IMR-90 (cell line): Measurements from ENCODE around the gene NDUFA1. TPM values are rescaled to one million over a fixed set of nuclear protein-coding genes. Genes with fewer than 3 reads are reported as not detected.
A peak's percentile ranks its signal among the peaks of the same experiment; 100 is the strongest.
"Not testable (repeated sequence)": the region's sequence is repeated elsewhere in the genome, so short reads cannot be mapped to it uniquely, and the experiment has no call there.

ENCODE experiments used
- ATAC-seq: fragments of 200-7000 bp; cut with Tn5 transposase; 2 replicates; pipeline ENCODE4 v1.9.1; 2020; ENCODE audit warnings: low read depth, mild to moderate bottlenecking, moderate library complexity
- BruUV-seq: library from RNA; stranded (reverse); fragments of 400-500 nt; replicated peaks from 2 replicates; lab custom pipeline; 2021; lab: Mats Ljungman, UMichigan
- CTCF ChIA-PET: fragments of 300-600 bp; formaldehyde crosslinking; extraction: SDS; loops from one replicate; lab custom pipeline; 2021; ENCODE audit warnings: antibody characterized with exemption; lab: Yijun Ruan, JAX
- POLR2A ChIA-PET: fragments of 300-600 bp; sonication (Branson Sonifier 250); formaldehyde crosslinking; loops from one replicate; lab custom pipeline; 2022; ENCODE audit warnings: antibody characterized with exemption; ENCODE audit not compliant: unreplicated experiment; lab: Charles Lee
- DNase-seq: peaks from one replicate; pipeline ENCODE4 v3.0.0; 2013
- H2AFZ ChIP-seq: replicated peaks from 2 replicates; pipeline ENCODE3; 2013; ENCODE audit warnings: low read length, mild to moderate bottlenecking; ENCODE audit not compliant: poor library complexity
- H2AK5ac ChIP-seq: 2 replicates; pipeline ENCODE4 v1.6.1; 2013; ENCODE audit warnings: low read depth, low read length, inconsistent platforms
- H2AK9ac ChIP-seq: replicated peaks from 2 replicates; pipeline ENCODE3; 2013; ENCODE audit warnings: mild to moderate bottlenecking, low read depth, low read length, moderate library complexity; ENCODE audit not compliant: poor library complexity
- H2BK120ac ChIP-seq: 2 replicates; pipeline ENCODE4 v1.6.1; 2013; ENCODE audit warnings: low read depth, low read length, inconsistent platforms
- H2BK15ac ChIP-seq: 3 replicates; pipeline ENCODE4 v1.6.1; 2013; ENCODE audit warnings: low read depth, low read length, inconsistent platforms
- H2BK20ac ChIP-seq: 2 replicates; pipeline ENCODE4 v1.6.1; 2013; ENCODE audit warnings: low read depth, mild to moderate bottlenecking, inconsistent platforms, low read length, moderate library complexity
- H2BK5ac ChIP-seq: 2 replicates; pipeline ENCODE4 v1.6.1; 2013; ENCODE audit warnings: mild to moderate bottlenecking, low read depth, low read length, inconsistent platforms; ENCODE audit not compliant: poor library complexity, severe bottlenecking
- H3K14ac ChIP-seq: replicated peaks from 2 replicates; pipeline ENCODE4 v1.6.1; 2013; ENCODE audit warnings: low read depth, low read length, inconsistent platforms
- H3K18ac ChIP-seq: 2 replicates; pipeline ENCODE4 v1.6.1; 2013; ENCODE audit warnings: low read depth, low read length, control low read depth
- H3K23ac ChIP-seq: 2 replicates; pipeline ENCODE4 v1.6.1; 2013; ENCODE audit warnings: low read depth, low read length, inconsistent platforms
- H3K27ac ChIP-seq: 2 replicates; pipeline ENCODE4 v1.5.1; 2013; ENCODE audit warnings: mild to moderate bottlenecking, control low read depth, low read length; ENCODE audit not compliant: insufficient read depth
- H3K27me3 ChIP-seq: 2 replicates; pipeline ENCODE4 v1.6.1; 2013; ENCODE audit warnings: low read length; ENCODE audit not compliant: control insufficient read depth, insufficient read depth
- H3K36me3 ChIP-seq: 2 replicates; pipeline ENCODE4 v1.6.1; 2013; ENCODE audit warnings: low read length, mixed read lengths; ENCODE audit not compliant: control insufficient read depth, insufficient read depth
- H3K4ac ChIP-seq: 2 replicates; pipeline ENCODE4 v1.6.1; 2013; ENCODE audit warnings: low read depth, low read length, inconsistent platforms
- H3K4me1 ChIP-seq: 2 replicates; pipeline ENCODE4 v1.6.1; 2013; ENCODE audit warnings: low read length, mixed read lengths; ENCODE audit not compliant: control insufficient read depth, insufficient read depth
- H3K4me2 ChIP-seq: 2 replicates; pipeline ENCODE4 v1.6.1; 2013; ENCODE audit warnings: low read depth, mild to moderate bottlenecking, control low read depth, low read length, moderate library complexity
- H3K4me3 ChIP-seq: 2 replicates; pipeline ENCODE4 v1.5.1; 2013; ENCODE audit warnings: low read depth, mild to moderate bottlenecking, control low read depth, low read length, moderate library complexity; ENCODE audit not compliant: insufficient read depth
- H3K56ac ChIP-seq: 2 replicates; pipeline ENCODE4 v1.6.1; 2013; ENCODE audit warnings: low read length, inconsistent platforms; ENCODE audit not compliant: insufficient read depth; ENCODE audit errors: extremely low read depth
- H3K79me1 ChIP-seq, 2 experiments: 2 replicates each; pipeline ENCODE4 v1.6.1; 2013; ENCODE audit warnings: low read length in 2 of 2, inconsistent platforms in 1 of 2, low read depth in 1 of 2
- H3K9ac ChIP-seq: 2 replicates; pipeline ENCODE4 v1.6.1; 2013; ENCODE audit warnings: low read depth, low read length, control low read depth
- H3K9me1 ChIP-seq: 2 replicates; pipeline ENCODE4 v1.6.1; 2013; ENCODE audit warnings: low read length, inconsistent platforms; ENCODE audit not compliant: insufficient read depth
- H3K9me3 ChIP-seq: 2 replicates; pipeline ENCODE4 v1.6.1; 2013; ENCODE audit warnings: low read length; ENCODE audit not compliant: control insufficient read depth, insufficient read depth
- H4K20me1 ChIP-seq: 2 replicates; pipeline ENCODE4 v1.6.1; 2013; ENCODE audit warnings: low read length, inconsistent platforms; ENCODE audit not compliant: insufficient read depth
- H4K5ac ChIP-seq: 2 replicates; pipeline ENCODE4 v1.6.1; 2013; ENCODE audit warnings: mild to moderate bottlenecking, low read depth, low read length, control low read depth
- H4K8ac ChIP-seq, 2 experiments: 2 replicates each; pipeline ENCODE4 v1.6.1; 2013; ENCODE audit warnings: low read depth in 2 of 2, low read length in 2 of 2, control low read depth in 1 of 2, inconsistent platforms in 1 of 2
- H4K91ac ChIP-seq: 2 replicates; pipeline ENCODE4 v1.6.1; 2013; ENCODE audit warnings: low read depth, low read length, inconsistent platforms; ENCODE audit not compliant: insufficient read depth
- BHLHE40 ChIP-seq: fragments of 150-350 bp; IDR thresholded peaks from 2 replicates; pipeline ENCODE4 v1.6.1; 2016; ENCODE audit warnings: mild to moderate bottlenecking, low read depth, low read length
- CEBPB ChIP-seq: IDR thresholded peaks from 2 replicates; pipeline ENCODE4 v1.6.1; 2012; ENCODE audit warnings: low read depth, low read length, improper control_type of control experiment
- CHD1 ChIP-seq: IDR thresholded peaks from 2 replicates; pipeline ENCODE4 v1.6.1; 2012; ENCODE audit warnings: low read depth, low read length, improper control_type of control experiment
- USF2 ChIP-seq: fragments of 150-350 bp; IDR thresholded peaks from 2 replicates; pipeline ENCODE4 v1.6.1; 2017; ENCODE audit warnings: mild to moderate bottlenecking, antibody characterized with exemption, low read length, low read depth
- WGBS, 2 experiments: methylation state at CpG; one replicate each; pipeline versions ENCODE4 v1.1.5 to v1.1.7; 2013; ENCODE audit warnings: missing lambda C conversion rate in 2 of 2; ENCODE audit not compliant: insufficient read length in 1 of 2; ENCODE audit errors: extremely low coverage in 2 of 2; 5-methylcytosine and 5-hydroxymethylcytosine counted together
- dilution Hi-C: fragments of 300-500 bp; cut with HindIII; formaldehyde crosslinking; loops from one replicate; pipeline ENCODE4 v1.14.3; 2018; ENCODE audit warnings: low sequenced_read_pairs; ENCODE audit not compliant: unreplicated experiment
- in situ Hi-C: fragments of 300-500 bp; cut with MboI; formaldehyde crosslinking; loops from 3 replicates; pipeline ENCODE4 v1.14.3; 2019; ENCODE audit warnings: low sequenced_read_pairs, inconsistent platforms, mixed read lengths
- intact Hi-C: fragments of 100-400 bp; cut with micrococcal nuclease; formaldehyde crosslinking; loops from 2 replicates; pipeline ENCODE4 v1.10.0; 2022
- polyA plus RNA-seq, 3 experiments: library from polyadenylated mRNA; depleted of rRNA; stranded (reverse); fragments of >200 nt; gene quantifications; 2 replicates each; pipeline ENCODE4 v1.2.3, GENCODE V29; 2012; ENCODE audit warnings: low replicate concordance in 1 of 3
- total RNA-seq: library from RNA; depleted of rRNA; stranded (reverse); fragments of >200 nt; gene quantifications from 2 replicates; pipeline ENCODE4 v1.2.3, GENCODE V29; 2012

NDUFA1 gene
- total and polyA plus RNA-seq, 2 of the 4 experiments (the other 2 are of a cell fraction): 12.5 to 90.1 TPM

GRCh38 chrX:119919835-119920585 is 48.4 kb downstream of the NDUFA1 start:
- no peak overlapping the region for H2AK5ac ChIP-seq
- no peak overlapping the region for H4K8ac ChIP-seq
- no peak overlapping the region for H3K9ac ChIP-seq
- no peak for TF ChIP-seq BHLHE40
- TF ChIP-seq CEBPB: peak; percentile 84
- no peak for TF ChIP-seq CHD1
- TF ChIP-seq USF2: no peak
- H3K79me1 ChIP-seq: no peaks in the 10 kb centered on the region
- no peaks in the 10 kb centered on the region for H3K27me3 ChIP-seq
- H4K5ac ChIP-seq: no peak overlapping the region
- no TSS peak for BruUV-seq
- H3K4ac ChIP-seq: no peak overlapping the region
- no peak overlapping the region for H3K18ac ChIP-seq
- H2BK15ac ChIP-seq: no peak overlapping the region
- H3K27ac ChIP-seq: no peak overlapping the region
- H3K4me1 ChIP-seq: no peaks in the 10 kb centered on the region
- no peak overlapping the region for H3K14ac ChIP-seq
- no peak overlapping the region for H2AFZ ChIP-seq
- intact Hi-C loops (no loop called here), dilution Hi-C loops (no loop called here), in situ Hi-C loops (no loop called here)
- H3K56ac ChIP-seq: no peak overlapping the region
- H3K9me3 ChIP-seq: no peaks in the 10 kb centered on the region
- DNase-seq (no peak), ATAC-seq (no peak)
- no peaks in the 10 kb centered on the region for H4K20me1 ChIP-seq
- CTCF ChIA-PET: no interaction called here
- H3K23ac ChIP-seq: no peak overlapping the region
- H3K4me2 ChIP-seq: no peak overlapping the region
- no peak overlapping the region for H2AK9ac ChIP-seq
- WGBS, 2 experiments: no CpG with 5 or more reads among the region's 5 CpGs
- no peak overlapping the region for H2BK5ac ChIP-seq
- POLR2A ChIA-PET: no interaction called here
- H4K91ac ChIP-seq: no peak overlapping the region
- no peak overlapping the region for H3K4me3 ChIP-seq
- no peak overlapping the region for H2BK20ac ChIP-seq
- H2BK120ac ChIP-seq: no peak overlapping the region
- no peaks in the 10 kb centered on the region for H3K9me1 ChIP-seq
- H3K36me3 ChIP-seq: no peaks in the 10 kb centered on the region

GRCh38 chrX:119922391-119922790 is 50.8 kb downstream of the NDUFA1 start:
- intact Hi-C loops, in situ Hi-C loops, H3K79me1 ChIP-seq, H3K23ac ChIP-seq, H3K14ac ChIP-seq, H2BK20ac ChIP-seq, H4K8ac ChIP-seq, H3K56ac ChIP-seq, POLR2A ChIA-PET, DNase-seq, H3K4me2 ChIP-seq, H4K5ac ChIP-seq, H2AFZ ChIP-seq, H2BK120ac ChIP-seq, H3K36me3 ChIP-seq, H3K27ac ChIP-seq, H3K9ac ChIP-seq, H3K27me3 ChIP-seq, H3K4me1 ChIP-seq, H2BK5ac ChIP-seq, H2AK5ac ChIP-seq, H3K9me1 ChIP-seq, ATAC-seq, dilution Hi-C loops, H4K91ac ChIP-seq, H3K9me3 ChIP-seq, H3K4ac ChIP-seq, CTCF ChIA-PET, H2AK9ac ChIP-seq, H3K4me3 ChIP-seq, BruUV-seq, H2BK15ac ChIP-seq, H4K20me1 ChIP-seq, H3K18ac ChIP-seq: not testable (repeated sequence)
- no CpG with 5 or more reads among the region's 7 CpGs for WGBS, 2 experiments
